Measurements from ENCODE around the gene E2F6.

Gene E2F6

DNA sequence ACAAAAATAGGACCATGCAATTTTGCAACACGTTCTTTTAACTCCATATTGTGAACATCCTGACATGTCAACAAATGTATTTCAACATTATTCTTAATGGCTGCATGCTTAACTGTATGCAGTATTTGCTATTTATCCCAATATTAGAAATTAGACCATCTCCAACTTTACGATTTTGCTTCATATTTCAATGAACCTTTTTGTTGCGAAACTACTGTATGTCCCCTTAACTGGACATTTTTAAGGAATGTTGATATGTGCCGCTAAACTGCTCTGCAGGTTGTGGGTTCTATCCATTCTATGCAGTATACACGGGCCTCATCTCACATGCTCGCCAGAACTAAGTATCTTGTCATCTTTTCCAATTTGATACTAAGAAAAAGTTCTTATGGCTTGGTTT, 11.1 kb downstream of the E2F6 start:
- no peak for TF ChIP-seq SIN3A (IDR thresholded peaks at IDR 0.05; ENCODE audit: borderline replicate concordance, insufficient read depth, low read length)
- TF ChIP-seq POLR2AphosphoS5 (IDR thresholded peaks at IDR 0.05; ENCODE audit: low read depth, low read length): no peak
- TF ChIP-seq, protein P1, sequence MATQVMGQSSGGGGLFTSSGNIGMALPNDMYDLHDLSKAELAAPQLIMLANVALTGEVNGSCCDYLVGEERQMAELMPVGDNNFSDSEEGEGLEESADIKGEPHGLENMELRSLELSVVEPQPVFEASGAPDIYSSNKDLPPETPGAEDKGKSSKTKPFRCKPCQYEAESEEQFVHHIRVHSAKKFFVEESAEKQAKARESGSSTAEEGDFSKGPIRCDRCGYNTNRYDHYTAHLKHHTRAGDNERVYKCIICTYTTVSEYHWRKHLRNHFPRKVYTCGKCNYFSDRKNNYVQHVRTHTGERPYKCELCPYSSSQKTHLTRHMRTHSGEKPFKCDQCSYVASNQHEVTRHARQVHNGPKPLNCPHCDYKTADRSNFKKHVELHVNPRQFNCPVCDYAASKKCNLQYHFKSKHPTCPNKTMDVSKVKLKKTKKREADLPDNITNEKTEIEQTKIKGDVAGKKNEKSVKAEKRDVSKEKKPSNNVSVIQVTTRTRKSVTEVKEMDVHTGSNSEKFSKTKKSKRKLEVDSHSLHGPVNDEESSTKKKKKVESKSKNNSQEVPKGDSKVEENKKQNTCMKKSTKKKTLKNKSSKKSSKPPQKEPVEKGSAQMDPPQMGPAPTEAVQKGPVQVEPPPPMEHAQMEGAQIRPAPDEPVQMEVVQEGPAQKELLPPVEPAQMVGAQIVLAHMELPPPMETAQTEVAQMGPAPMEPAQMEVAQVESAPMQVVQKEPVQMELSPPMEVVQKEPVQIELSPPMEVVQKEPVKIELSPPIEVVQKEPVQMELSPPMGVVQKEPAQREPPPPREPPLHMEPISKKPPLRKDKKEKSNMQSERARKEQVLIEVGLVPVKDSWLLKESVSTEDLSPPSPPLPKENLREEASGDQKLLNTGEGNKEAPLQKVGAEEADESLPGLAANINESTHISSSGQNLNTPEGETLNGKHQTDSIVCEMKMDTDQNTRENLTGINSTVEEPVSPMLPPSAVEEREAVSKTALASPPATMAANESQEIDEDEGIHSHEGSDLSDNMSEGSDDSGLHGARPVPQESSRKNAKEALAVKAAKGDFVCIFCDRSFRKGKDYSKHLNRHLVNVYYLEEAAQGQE (IDR thresholded peaks at IDR 0.05; ENCODE audit: insufficient read depth in 1 of 2, low read depth in 2 of 2, low read length in 2 of 2): no peak
- no peak for TF ChIP-seq TAF1 (IDR thresholded peaks at IDR 0.05; ENCODE audit: borderline replicate concordance, insufficient read depth, low read length)
- TF ChIP-seq FOXP2 (optimal IDR thresholded peaks at IDR 0.05; ENCODE audit: borderline replicate concordance, extremely low read depth, extremely low read length, insufficient read depth): no peak

- TF ChIP-seq FOXP2 (optimal IDR thresholded peaks at IDR 0.05; ENCODE audit: borderline replicate concordance, extremely low read depth, extremely low read length, insufficient read depth) (no peak), SIN3A (IDR thresholded peaks at IDR 0.05; ENCODE audit: borderline replicate concordance, insufficient read depth, low read length) (no peak)
Observed at GRCh38 chr2:11450791-11451190, 15.2 kb downstream of the E2F6 start.

DNA sequence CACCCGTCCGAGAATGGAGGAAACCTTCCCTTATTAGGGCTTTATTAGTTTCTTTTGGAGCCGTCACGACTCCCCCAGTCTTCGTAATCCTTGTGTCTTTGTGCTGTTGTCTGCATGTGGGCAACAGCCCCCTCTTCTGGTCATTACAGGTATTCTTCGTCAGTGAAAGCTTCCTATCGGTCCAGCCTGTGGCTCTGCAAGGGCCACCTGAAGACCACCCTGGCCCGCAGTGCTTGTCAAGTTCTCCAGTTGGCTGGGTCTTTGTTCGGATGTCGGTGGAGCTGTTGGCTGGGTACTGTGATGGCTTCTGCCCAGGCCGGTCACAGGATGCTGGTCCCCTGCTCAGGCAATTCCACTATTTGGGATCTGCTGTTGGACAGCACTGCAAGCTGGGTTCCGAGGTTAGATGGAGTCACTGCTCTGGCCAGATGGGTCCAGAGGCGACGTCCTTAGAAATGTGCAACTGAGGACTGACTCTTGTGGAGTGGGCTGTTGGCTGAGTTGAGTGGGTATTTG, 19.2 kb downstream of the E2F6 start:
- no peak for TF ChIP-seq POLR2AphosphoS5 (IDR thresholded peaks at IDR 0.05; ENCODE audit: low read depth, low read length)
- TF ChIP-seq TAF1 (IDR thresholded peaks at IDR 0.05; ENCODE audit: borderline replicate concordance, insufficient read depth, low read length): no peak
- TF ChIP-seq FOXP2 (optimal IDR thresholded peaks at IDR 0.05; ENCODE audit: borderline replicate concordance, extremely low read depth, extremely low read length, insufficient read depth): no peak
- no peak for TF ChIP-seq SIN3A (IDR thresholded peaks at IDR 0.05; ENCODE audit: borderline replicate concordance, insufficient read depth, low read length)
- TF ChIP-seq, protein P1 (IDR thresholded peaks at IDR 0.05; ENCODE audit: insufficient read depth in 1 of 2, low read depth in 2 of 2, low read length in 2 of 2): no peak

DNA sequence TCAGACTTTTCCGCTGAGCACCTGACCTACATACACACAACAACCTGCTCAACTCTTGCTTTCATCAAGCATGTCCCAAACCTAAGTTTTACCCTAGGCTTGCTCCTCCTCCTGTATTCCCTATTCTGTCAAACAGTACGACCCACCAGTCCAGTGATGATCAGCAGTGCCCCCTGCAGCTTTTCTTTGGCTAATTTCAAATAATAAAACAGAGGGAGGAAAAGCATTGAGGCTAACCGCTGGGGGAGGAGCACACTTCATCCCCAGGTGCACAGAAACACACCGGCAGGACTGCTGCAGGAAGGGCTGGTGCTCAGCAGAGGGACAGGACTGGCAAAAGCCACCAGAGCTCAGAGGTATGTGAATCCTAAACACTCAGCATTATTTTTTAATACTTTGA, 21.2 kb downstream of the E2F6 start:
- TF ChIP-seq FOXP2 (optimal IDR thresholded peaks at IDR 0.05; ENCODE audit: borderline replicate concordance, extremely low read depth, extremely low read length, insufficient read depth) (no peak), POLR2AphosphoS5 (IDR thresholded peaks at IDR 0.05; ENCODE audit: low read depth, low read length) (no peak), SIN3A (IDR thresholded peaks at IDR 0.05; ENCODE audit: borderline replicate concordance, insufficient read depth, low read length) (no peak), TAF1 (IDR thresholded peaks at IDR 0.05; ENCODE audit: borderline replicate concordance, insufficient read depth, low read length) (no peak)
- TF ChIP-seq, protein P1 (IDR thresholded peaks at IDR 0.05; ENCODE audit: insufficient read depth in 1 of 2, low read depth in 2 of 2, low read length in 2 of 2): no peak

- no peak for TF ChIP-seq TAF1 (IDR thresholded peaks at IDR 0.05; ENCODE audit: borderline replicate concordance, insufficient read depth, low read length)
- TF ChIP-seq FOXP2 (optimal IDR thresholded peaks at IDR 0.05; ENCODE audit: borderline replicate concordance, extremely low read depth, extremely low read length, insufficient read depth): no peak
- TF ChIP-seq, protein P1 (IDR thresholded peaks at IDR 0.05; ENCODE audit: insufficient read depth in 1 of 2, low read depth in 2 of 2, low read length in 2 of 2): no peak
- TF ChIP-seq POLR2AphosphoS5 (IDR thresholded peaks at IDR 0.05; ENCODE audit: low read depth, low read length): no peak
- TF ChIP-seq SIN3A (IDR thresholded peaks at IDR 0.05; ENCODE audit: borderline replicate concordance, insufficient read depth, low read length): no peak
Observed at GRCh38 chr2:11438555-11439080, 27.3 kb downstream of the E2F6 start.

Data from PFSK-1 (cell line).